ENCODE results near the gene DPYD. TPM values are rescaled to one million over a fixed set of nuclear protein-coding genes. Genes with fewer than 3 reads are reported as not detected.

Gene DPYD
- total and polyA plus RNA-seq, 2 donors from 2014 or later, result 4.9 to 41.6 TPM

GRCh38 chr1:97135972-97136371 lies 784.9 kb downstream of the DPYD start:
- Histone ChIP-seq H3K4me3 (ENCODE audit: low read length in 3 of 3) (no peak overlapping the region), H3K27me3 (ENCODE audit: control insufficient read depth, insufficient read depth, low read length) (no peaks in the 10 kb centered on the region), H3K9ac (ENCODE audit: low read length in 3 of 3) (no peak overlapping the region), H3K4me1 (ENCODE audit: control insufficient read depth in 2 of 3, insufficient read depth in 2 of 3, low read depth in 1 of 3, low read length in 3 of 3) (no peaks in the 10 kb centered on the region), H3K36me3 (ENCODE audit: control insufficient read depth in 2 of 3, insufficient read depth in 3 of 3, low read length in 3 of 3) (no peaks in the 10 kb centered on the region), H3K27ac (ENCODE audit: low read depth in 2 of 2, low read length in 2 of 2) (no peak overlapping the region), H3K9me3 (ENCODE audit: control insufficient read depth in 2 of 3, insufficient read depth in 1 of 3, low read length in 3 of 3) (no peaks in the 10 kb centered on the region)
- TF ChIP-seq CTCF (IDR thresholded peaks at IDR 0.05; ENCODE audit: borderline replicate concordance, extremely low read depth, insufficient read depth), result no peak
- FAIRE-seq, result no peak
- DNase-seq, result no peak
- intact Hi-C loops (cut with DNase I), result no loop called here

GRCh38 chr1:97128426-97128825 lies 792.4 kb downstream of the DPYD start:
- no peak overlapping the region for H3K9ac ChIP-seq (ENCODE audit: low read length in 3 of 3)
- no peak for FAIRE-seq
- TF ChIP-seq CTCF (IDR thresholded peaks at IDR 0.05; ENCODE audit: borderline replicate concordance, extremely low read depth, insufficient read depth), result no peak
- peak in 1 of 5 donors; percentile 72 for DNase-seq
- no peaks in the 10 kb centered on the region for H3K9me3 ChIP-seq (ENCODE audit: control insufficient read depth in 2 of 3, insufficient read depth in 1 of 3, low read length in 3 of 3)
- H3K4me1 ChIP-seq (ENCODE audit: control insufficient read depth in 2 of 3, insufficient read depth in 2 of 3, low read depth in 1 of 3, low read length in 3 of 3), result no peaks in the 10 kb centered on the region
- no peak overlapping the region for H3K27ac ChIP-seq (ENCODE audit: low read depth in 2 of 2, low read length in 2 of 2)
- H3K4me3 ChIP-seq (ENCODE audit: low read length in 3 of 3), result no peak overlapping the region
- H3K27me3 ChIP-seq (ENCODE audit: control insufficient read depth, insufficient read depth, low read length), result no peaks in the 10 kb centered on the region
- no peaks in the 10 kb centered on the region for H3K36me3 ChIP-seq (ENCODE audit: control insufficient read depth in 2 of 3, insufficient read depth in 3 of 3, low read length in 3 of 3)
- intact Hi-C loops (cut with DNase I), result no loop called here

- no peak for TF ChIP-seq CTCF (IDR thresholded peaks at IDR 0.05; ENCODE audit: borderline replicate concordance, extremely low read depth, insufficient read depth)
- FAIRE-seq (no peak), DNase-seq (peak in 1 of 5 donors; percentile 61)
- H3K4me3 ChIP-seq (ENCODE audit: low read length in 3 of 3), result no peak overlapping the region
- H3K4me1 ChIP-seq (ENCODE audit: control insufficient read depth in 2 of 3, insufficient read depth in 2 of 3, low read depth in 1 of 3, low read length in 3 of 3), result no peaks in the 10 kb centered on the region
- intact Hi-C loops (cut with DNase I), result no loop called here
- H3K36me3 ChIP-seq (ENCODE audit: control insufficient read depth in 2 of 3, insufficient read depth in 3 of 3, low read length in 3 of 3), result no peaks in the 10 kb centered on the region
- no peaks in the 10 kb centered on the region for H3K27me3 ChIP-seq (ENCODE audit: control insufficient read depth, insufficient read depth, low read length)
- H3K9me3 ChIP-seq (ENCODE audit: control insufficient read depth in 2 of 3, insufficient read depth in 1 of 3, low read length in 3 of 3), result no peaks in the 10 kb centered on the region
- no peak overlapping the region for H3K9ac ChIP-seq (ENCODE audit: low read length in 3 of 3)
- H3K27ac ChIP-seq (ENCODE audit: low read depth in 2 of 2, low read length in 2 of 2), result no peak overlapping the region
These were observed 797.0 kb downstream of the DPYD start for GRCh38 chr1:97123717-97124431.

Data from kidney (tissue), 14 donors.